K562 (cell line): ENCODE measurements around the gene PGAP2.

ENCODE experiments used
- BCOR ChIP-seq: fragments of 450-650 bp; IDR thresholded peaks from 2 replicates; pipeline ENCODE4 v1.6.1; 2016
- FOXJ3 ChIP-seq: sonication (generic); formaldehyde crosslinking; IDR thresholded peaks from 2 replicates; pipeline ENCODE4 v1.4.0; 2020; ENCODE audit warnings: mild to moderate bottlenecking, missing genetic modification reagents
- MAZ ChIP-seq, 2 experiments: fragments of 450-650 bp in 1 of 2; sonication (generic) in 1 of 2; formaldehyde crosslinking; IDR thresholded peaks in 1 of 2; conservative IDR thresholded peaks in 1 of 2; 2 replicates each; pipeline versions ENCODE4 v1.4.0 to v1.5.0; 2020; ENCODE audit warnings: mild to moderate bottlenecking in 1 of 2, missing genetic modification reagents in 1 of 2
- MXI1 ChIP-seq: IDR thresholded peaks from 2 replicates; pipeline ENCODE4 v1.6.1; 2011; ENCODE audit warnings: low read depth, mild to moderate bottlenecking, improper control_type of control experiment, low read length
- ZNF277 ChIP-seq: fragments of 250-450 bp; sonication (Bioruptor Pico); IDR thresholded peaks from 2 replicates; pipeline ENCODE4 v1.8.0; 2022; ENCODE audit warnings: inconsistent platforms, mild to moderate bottlenecking, moderate library complexity, borderline replicate concordance

- TF ChIP-seq FOXJ3 (CRISPR knock-in tag) = no peak
- no peak for TF ChIP-seq MAZ (CRISPR knock-in tag; conservative IDR thresholded peaks at IDR 0.05 in 1 of 2, IDR thresholded peaks at IDR 0.05 in 1 of 2)
- TF ChIP-seq BCOR = 0 out of 2 replicates have a peak, but pooled peaks have one; percentile 9
- no peak for TF ChIP-seq MXI1
- no peak for TF ChIP-seq ZNF277 (CRISPR knock-in tag)
Measured at GRCh38 chr11:3856856-3857553, 48.6 kb downstream of the PGAP2 start.
